Duodenal mucosa (tissue), 2 donors: ENCODE data around the gene TAS2R41.

Experiments
- H3K27ac ChIP-seq: one replicate; pipeline ENCODE4 v1.7.0; 2013; ENCODE audit warnings: low read depth, low read length
- H3K27me3 ChIP-seq, 2 donors: one replicate each; pipeline ENCODE4 v1.7.0; 2013; ENCODE audit warnings: low read length in 2 of 2, control low read depth in 1 of 2; ENCODE audit not compliant: insufficient read depth in 2 of 2, control insufficient read depth in 1 of 2
- H3K36me3 ChIP-seq, 2 donors: one replicate each; pipeline ENCODE4 v1.7.0; 2013; ENCODE audit warnings: low read length in 2 of 2, control low read depth in 1 of 2; ENCODE audit not compliant: insufficient read depth in 2 of 2, control insufficient read depth in 1 of 2
- H3K4me1 ChIP-seq, 2 donors: one replicate each; pipeline ENCODE4 v1.7.0; 2013; ENCODE audit warnings: low read length in 2 of 2, control low read depth in 1 of 2; ENCODE audit not compliant: insufficient read depth in 2 of 2, control insufficient read depth in 1 of 2
- H3K4me3 ChIP-seq, 2 donors: one replicate each; pipeline ENCODE4 v1.7.0; 2013; ENCODE audit warnings: low read length in 2 of 2, low read depth in 1 of 2
- H3K9ac ChIP-seq, 2 donors: one replicate each; pipeline ENCODE4 v1.7.0; 2013; ENCODE audit warnings: low read length in 2 of 2, low read depth in 1 of 2
- H3K9me3 ChIP-seq, 2 donors: one replicate each; pipeline ENCODE4 v1.7.0; 2013; ENCODE audit warnings: low read length in 2 of 2, control low read depth in 1 of 2; ENCODE audit not compliant: control insufficient read depth in 1 of 2

The TAS2R41 gene

GRCh38 chr7:143499743-143500348 lies 22.2 kb downstream of the TAS2R41 start:
- no peak overlapping the region for H3K9ac ChIP-seq
- H3K4me1 ChIP-seq, result no peaks in the 10 kb centered on the region
- H3K27me3 ChIP-seq, result no peaks in the 10 kb centered on the region
- no peaks in the 10 kb centered on the region for H3K9me3 ChIP-seq
- no peaks in the 10 kb centered on the region for H3K36me3 ChIP-seq
- H3K4me3 ChIP-seq, result no peak overlapping the region
- no peak overlapping the region for H3K27ac ChIP-seq

GRCh38 chr7:143503261-143503660 lies 25.6 kb downstream of the TAS2R41 start:
- Histone ChIP-seq H3K27ac (no peak overlapping the region), H3K36me3 (no peaks in the 10 kb centered on the region), H3K9ac (no peak overlapping the region), H3K4me1 (no peaks in the 10 kb centered on the region), H3K27me3 (no peaks in the 10 kb centered on the region), H3K9me3 (no peaks in the 10 kb centered on the region), H3K4me3 (no peak overlapping the region)

DNA sequence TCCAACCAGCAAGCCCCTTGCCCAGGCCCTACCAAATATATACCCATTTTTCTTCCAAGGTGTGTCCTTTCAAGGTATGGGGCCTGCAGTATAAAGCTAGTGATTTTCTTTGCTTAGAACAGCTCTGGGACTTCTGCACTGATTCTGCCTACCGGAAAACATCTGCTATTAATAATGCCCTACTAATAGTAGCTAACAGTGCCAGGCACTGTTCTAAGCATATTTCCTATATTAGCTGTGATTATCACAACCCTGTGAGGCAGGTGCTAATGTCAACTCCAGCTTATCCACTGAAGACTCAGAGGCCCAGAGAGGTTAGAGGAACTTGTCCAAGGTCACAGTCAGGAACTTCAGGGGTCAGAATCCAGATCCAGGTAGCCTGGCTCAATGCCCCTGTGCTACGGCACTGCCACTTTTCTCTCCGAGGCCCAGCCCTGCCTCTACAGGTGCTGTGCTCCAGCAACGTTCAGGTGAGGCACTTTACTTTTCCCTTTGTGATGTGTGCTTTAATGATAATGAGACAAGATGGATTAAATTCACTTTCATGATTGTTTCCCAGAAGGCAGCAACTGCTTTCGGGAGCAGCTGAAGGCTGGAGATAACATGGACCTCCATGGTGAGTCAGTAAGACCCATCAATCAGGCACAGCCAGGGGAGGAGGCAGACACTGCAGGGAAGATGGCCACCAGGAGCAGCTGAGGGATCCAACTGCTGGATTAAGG lies 26.7 kb downstream of the TAS2R41 start:
- no peaks in the 10 kb centered on the region for H3K4me1 ChIP-seq
- no peak overlapping the region for H3K4me3 ChIP-seq
- no peaks in the 10 kb centered on the region for H3K36me3 ChIP-seq
- H3K27ac ChIP-seq, result no peak overlapping the region
- no peak overlapping the region for H3K9ac ChIP-seq
- H3K27me3 ChIP-seq, result no peaks in the 10 kb centered on the region
- no peaks in the 10 kb centered on the region for H3K9me3 ChIP-seq

GRCh38 chr7:143504937-143505297 lies 27.2 kb downstream of the TAS2R41 start:
- Histone ChIP-seq H3K4me1 (no peaks in the 10 kb centered on the region), H3K9ac (no peak overlapping the region), H3K27ac (no peak overlapping the region), H3K36me3 (no peaks in the 10 kb centered on the region), H3K4me3 (no peak overlapping the region), H3K27me3 (no peaks in the 10 kb centered on the region), H3K9me3 (no peaks in the 10 kb centered on the region)

DNA sequence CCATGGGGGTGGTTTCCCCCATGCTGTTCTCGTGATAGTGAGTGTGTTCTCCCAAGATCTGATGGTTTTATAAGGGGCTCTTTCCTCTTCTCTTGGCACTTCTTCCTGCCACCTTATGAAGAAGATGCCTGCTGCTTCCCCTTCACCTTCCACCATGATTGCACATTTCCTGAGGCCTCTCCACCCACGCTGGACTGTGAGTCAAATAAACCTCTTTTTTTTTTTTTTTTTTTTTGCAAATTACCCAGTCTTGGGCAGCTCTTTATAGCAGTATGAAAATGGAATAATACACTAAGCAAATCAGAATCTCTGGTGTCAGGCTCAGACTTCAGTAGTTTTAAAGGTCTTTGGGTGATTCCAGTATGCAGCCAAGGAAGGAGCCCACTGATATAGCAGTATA lies 28.2 kb downstream of the TAS2R41 start:
- Histone ChIP-seq H3K4me3 (no peak overlapping the region), H3K4me1 (no peaks in the 10 kb centered on the region), H3K36me3 (no peaks in the 10 kb centered on the region), H3K27ac (no peak overlapping the region), H3K27me3 (no peaks in the 10 kb centered on the region), H3K9ac (no peak overlapping the region), H3K9me3 (no peaks in the 10 kb centered on the region)

GRCh38 chr7:143507094-143507518 lies 29.4 kb downstream of the TAS2R41 start:
- H3K27ac ChIP-seq, result no peak overlapping the region

GRCh38 chr7:143507534-143508055 lies 29.9 kb downstream of the TAS2R41 start:
- Histone ChIP-seq H3K4me3 (no peak overlapping the region), H3K27ac (no peak overlapping the region)

More at GRCh38 chr7:143507094-143507518, 29.4 kb downstream of the TAS2R41 start:
- Histone ChIP-seq H3K27me3 (no peaks in the 10 kb centered on the region), H3K4me3 (no peak overlapping the region), H3K9ac (no peak overlapping the region), H3K36me3 (no peaks in the 10 kb centered on the region), H3K9me3 (no peaks in the 10 kb centered on the region), H3K4me1 (peaks cover 6 to 12% of the 10 kb centered on the region in 2 donors)

DNA sequence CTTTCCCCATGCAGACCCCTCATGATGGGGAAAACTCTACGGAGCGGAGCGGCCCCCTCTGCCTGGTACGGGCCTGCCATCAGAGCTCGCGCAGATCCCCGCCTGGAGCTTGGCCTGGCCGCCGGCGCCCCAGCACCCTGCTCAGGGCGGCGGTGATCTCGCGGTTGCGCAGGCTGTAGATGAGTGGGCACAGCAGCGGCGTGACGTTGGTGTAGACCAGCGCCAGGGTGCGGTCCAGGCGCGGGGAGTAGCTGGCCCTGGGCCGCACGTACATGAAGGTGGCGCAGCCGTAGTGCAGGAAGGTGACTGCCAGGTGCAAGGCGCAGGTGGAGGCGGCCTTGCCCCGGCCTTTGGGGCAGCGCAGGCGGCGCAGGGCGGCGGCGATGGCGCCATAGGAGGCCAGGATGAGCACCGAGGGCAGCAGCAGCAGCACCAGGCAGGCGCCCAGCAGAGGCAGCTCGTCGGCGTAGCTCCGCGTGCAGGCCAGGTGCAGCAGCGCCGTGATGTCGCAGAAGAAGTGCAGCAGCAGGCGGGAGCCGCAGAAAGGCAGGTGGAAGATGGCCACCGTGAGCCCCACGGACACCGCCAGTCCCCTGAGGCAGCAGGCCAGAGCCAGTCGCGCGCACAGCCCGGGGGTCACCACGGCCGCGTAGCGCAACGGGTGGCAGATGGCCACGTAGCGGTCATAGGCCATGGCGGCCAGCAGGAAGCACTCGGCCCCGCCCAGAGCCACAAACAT lies 33.4 kb downstream of the TAS2R41 start:
- Histone ChIP-seq H3K27me3 (no peaks in the 10 kb centered on the region), H3K36me3 (no peaks in the 10 kb centered on the region), H3K27ac (no peak overlapping the region), H3K9me3 (no peaks in the 10 kb centered on the region), H3K4me1 (peaks cover 12 to 16% of the 10 kb centered on the region in 2 donors), H3K9ac (no peak overlapping the region), H3K4me3 (peak overlapping the region; percentile 4 to 58)

More at GRCh38 chr7:143507534-143508055, 29.9 kb downstream of the TAS2R41 start:
- peaks cover 11 to 12% of the 10 kb centered on the region in 2 donors for H3K4me1 ChIP-seq
- H3K9me3 ChIP-seq, result no peaks in the 10 kb centered on the region
- H3K9ac ChIP-seq, result no peak overlapping the region
- H3K27me3 ChIP-seq, result no peaks in the 10 kb centered on the region
- H3K36me3 ChIP-seq, result no peaks in the 10 kb centered on the region

DNA sequence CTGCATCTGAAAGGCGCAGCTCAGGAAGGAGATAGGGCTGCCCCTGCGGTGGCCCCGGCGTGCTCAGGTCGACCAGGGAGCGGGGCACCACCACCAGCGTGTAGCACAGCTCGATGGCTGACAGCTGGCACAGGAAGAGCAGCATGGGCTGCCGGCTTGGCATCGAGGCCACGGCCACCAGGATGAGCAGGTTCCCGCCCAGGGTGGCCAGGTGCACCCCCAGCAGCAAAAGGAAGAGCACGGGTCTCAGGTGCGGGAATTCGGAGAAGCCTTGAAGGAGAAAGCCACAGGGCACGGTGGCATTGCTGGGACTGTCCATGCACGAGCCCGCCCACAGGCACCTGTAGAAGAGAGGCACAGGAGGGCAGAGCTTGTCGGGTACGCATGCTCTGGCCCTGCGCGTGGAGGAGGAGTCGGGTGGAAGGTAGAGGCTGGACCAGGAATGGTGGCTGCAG lies 33.9 kb downstream of the TAS2R41 start:
- Histone ChIP-seq H3K27ac (no peak overlapping the region), H3K4me3 (peak overlapping the region; percentile 4 to 58), H3K9me3 (no peaks in the 10 kb centered on the region), H3K27me3 (no peaks in the 10 kb centered on the region), H3K9ac (no peak overlapping the region), H3K36me3 (no peaks in the 10 kb centered on the region), H3K4me1 (peaks cover 12 to 16% of the 10 kb centered on the region in 2 donors)
